ENCODE results near the gene SYNE1. TPM values are rescaled to one million over a fixed set of nuclear protein-coding genes. Genes with fewer than 3 reads are reported as not detected.

SYNE1 gene
- total RNA-seq, 4 donors from 2014 or later = 29.1 to 51.5 (median 45.6) TPM

GRCh38 chr6:152087701-152088100, 549.5 kb downstream of the SYNE1 start:
- Histone ChIP-seq H3K4me1 (peaks cover 12 to 15% of the 10 kb centered on the region in 2 donors), H3K9me3 (no peaks in the 10 kb centered on the region), H3K36me3 (no peaks in the 10 kb centered on the region), H3K4me3 (no peak overlapping the region), H3K27ac (no peak overlapping the region), H3K27me3 (no peaks in the 10 kb centered on the region)
- DNase-seq (no peak), ATAC-seq (no peak)
- intact Hi-C loops (cut with DNase I; ENCODE audit: low total_unique reads) (no loop called here), in situ Hi-C loops (cut with MboI; ENCODE audit: low sequenced_read_pairs in 4 of 4) (no loop called here)
- no peak for TF ChIP-seq CTCF (IDR thresholded peaks at IDR 0.05 in 4 of 5, conservative IDR thresholded peaks at IDR 0.05 in 1 of 5)
- TF ChIP-seq POLR2A (IDR thresholded peaks at IDR 0.05) = no peak

GRCh38 chr6:152087096-152087495, 550.1 kb downstream of the SYNE1 start:
- no peaks in the 10 kb centered on the region for H3K27me3 ChIP-seq
- DNase-seq = no peak
- H3K4me1 ChIP-seq = peaks cover 12 to 15% of the 10 kb centered on the region in 2 donors
- intact Hi-C loops (cut with DNase I; ENCODE audit: low total_unique reads) (no loop called here), in situ Hi-C loops (cut with MboI; ENCODE audit: low sequenced_read_pairs in 4 of 4) (no loop called here)
- TF ChIP-seq CTCF (IDR thresholded peaks at IDR 0.05 in 4 of 5, conservative IDR thresholded peaks at IDR 0.05 in 1 of 5) = no peak
- no peak for TF ChIP-seq POLR2A (IDR thresholded peaks at IDR 0.05)
- H3K36me3 ChIP-seq = no peaks in the 10 kb centered on the region
- H3K27ac ChIP-seq = no peak overlapping the region
- ATAC-seq = no peak
- no peaks in the 10 kb centered on the region for H3K9me3 ChIP-seq
- H3K4me3 ChIP-seq = no peak overlapping the region

- H3K36me3 ChIP-seq = no peaks in the 10 kb centered on the region
- H3K4me3 ChIP-seq = no peak overlapping the region
- H3K9me3 ChIP-seq = no peaks in the 10 kb centered on the region
- H3K4me1 ChIP-seq = peaks cover 9 to 11% of the 10 kb centered on the region in 2 donors
- no peak overlapping the region for H3K27ac ChIP-seq
- no peak for DNase-seq
- ATAC-seq = no peak
- in situ Hi-C loops (cut with MboI; ENCODE audit: low sequenced_read_pairs in 4 of 4) (no loop called here), intact Hi-C loops (cut with DNase I; ENCODE audit: low total_unique reads) (no loop called here)
- no peaks in the 10 kb centered on the region for H3K27me3 ChIP-seq
- TF ChIP-seq CTCF (IDR thresholded peaks at IDR 0.05 in 4 of 5, conservative IDR thresholded peaks at IDR 0.05 in 1 of 5) (no peak), POLR2A (IDR thresholded peaks at IDR 0.05) (no peak)
Observed at GRCh38 chr6:152086223-152086873, 550.8 kb downstream of the SYNE1 start.

- no peak overlapping the region for H3K4me3 ChIP-seq
- H3K4me1 ChIP-seq = peaks cover 9 to 11% of the 10 kb centered on the region in 2 donors
- no peaks in the 10 kb centered on the region for H3K36me3 ChIP-seq
- TF ChIP-seq POLR2A (IDR thresholded peaks at IDR 0.05) = no peak
- no peak for TF ChIP-seq CTCF (IDR thresholded peaks at IDR 0.05 in 4 of 5, conservative IDR thresholded peaks at IDR 0.05 in 1 of 5)
- no peaks in the 10 kb centered on the region for H3K9me3 ChIP-seq
- H3K27ac ChIP-seq = peak overlapping the region in 1 of 4 donors; percentile 54
- ATAC-seq (peak in 1 of 2 donors; percentile 84), DNase-seq (no peak)
- intact Hi-C loops (cut with DNase I; ENCODE audit: low total_unique reads) (no loop called here), in situ Hi-C loops (cut with MboI; ENCODE audit: low sequenced_read_pairs in 4 of 4) (no loop called here)
- no peaks in the 10 kb centered on the region for H3K27me3 ChIP-seq
Observed at GRCh38 chr6:152085451-152085921, 551.7 kb downstream of the SYNE1 start.
